Measurements from ENCODE around the gene ABL1. TPM values are rescaled to one million over a fixed set of nuclear protein-coding genes. Genes with fewer than 3 reads are reported as not detected.

ABL1 gene
- total RNA-seq, 1 donor from 2014 or later, result 113 TPM

DNA sequence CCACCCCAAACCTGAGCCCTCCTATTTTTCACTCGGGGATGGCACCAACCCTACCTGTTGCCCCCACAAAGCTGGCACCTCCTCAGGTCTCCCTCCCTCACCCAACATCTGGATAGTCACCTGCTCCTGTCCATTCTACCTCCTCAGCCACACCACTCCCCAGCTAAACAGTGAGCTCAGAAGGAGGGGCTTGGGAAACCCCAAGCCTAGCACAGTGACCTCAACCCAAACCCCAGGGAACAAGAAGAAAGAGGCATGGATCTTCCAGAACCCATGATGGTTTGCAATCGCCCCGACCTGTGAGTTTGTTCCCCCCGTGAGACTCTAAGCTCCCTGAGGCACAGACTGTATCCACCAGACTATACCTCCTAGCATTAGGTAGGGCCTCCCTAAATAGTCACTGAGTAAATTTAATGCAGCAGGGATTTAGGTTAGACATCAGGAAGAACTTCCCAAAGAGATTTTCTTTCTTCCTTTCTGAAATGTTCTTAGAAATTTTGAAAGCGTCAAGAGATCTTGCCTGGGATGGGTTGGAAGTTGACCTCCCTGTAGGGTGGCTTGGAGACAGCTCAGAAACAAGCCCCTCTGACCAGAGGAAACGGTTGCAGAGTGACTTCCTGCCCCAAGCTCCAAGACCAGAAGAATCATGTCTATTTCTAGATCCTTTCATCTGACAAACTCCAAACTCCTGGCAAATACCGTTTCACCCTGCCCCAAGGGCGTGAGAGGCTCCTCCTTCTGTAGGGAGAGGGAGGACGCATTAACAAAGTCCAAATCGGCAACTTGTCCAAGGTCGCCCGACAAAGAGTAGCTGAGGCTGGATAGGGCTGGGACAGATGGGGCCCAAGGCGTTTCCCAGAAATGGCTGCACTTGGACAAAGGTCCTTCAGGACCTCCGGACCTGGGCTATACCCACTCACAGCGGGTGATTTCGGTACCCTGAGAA is 99.9 kb downstream of the ABL1 start:
- Mint-ChIP-seq H3K27me3 (ENCODE audit: low read depth, unreplicated experiment) (peaks cover 38% of the 10 kb centered on the region), H3K4me3 (ENCODE audit: unreplicated experiment) (no peak overlapping the region), H3K9me3 (ENCODE audit: unreplicated experiment) (no peaks in the 10 kb centered on the region), H3K36me3 (ENCODE audit: low read depth, unreplicated experiment) (no peaks in the 10 kb centered on the region), H3K4me1 (ENCODE audit: low read depth, unreplicated experiment) (peaks cover 7% of the 10 kb centered on the region), H3K27ac (ENCODE audit: unreplicated experiment) (no peak overlapping the region)
- DNase-seq (ENCODE audit: low read depth), result no peak
- no peak overlapping the region for H3K9ac ChIP-seq (ENCODE audit: low read length)
- no peak overlapping the region for H3K4me2 ChIP-seq (ENCODE audit: low read length)
- peaks cover 45% of the 10 kb centered on the region for H3K4me1 ChIP-seq (ENCODE audit: insufficient read depth, low read length)
- no peak for FAIRE-seq
- H3K36me3 ChIP-seq (ENCODE audit: insufficient read depth, low read length), result no peaks in the 10 kb centered on the region
- H3K79me2 ChIP-seq (ENCODE audit: insufficient read depth, low read length), result no peaks in the 10 kb centered on the region
- no peaks in the 10 kb centered on the region for H3K9me3 ChIP-seq (ENCODE audit: insufficient read depth, low read depth, low read length)
- no peak overlapping the region for H3K4me3 ChIP-seq (ENCODE audit: insufficient read depth, low read depth, low read length)
- H3K27me3 ChIP-seq (ENCODE audit: insufficient read depth, low read length), result no peaks in the 10 kb centered on the region
- H2AFZ ChIP-seq (ENCODE audit: low read depth, low read length), result no peak overlapping the region
- H4K20me1 ChIP-seq (ENCODE audit: insufficient read depth, low read length), result no peaks in the 10 kb centered on the region
- TF ChIP-seq EZH2 (IDR thresholded peaks at IDR 0.05; ENCODE audit: insufficient read depth, low read length) (no peak), CTCF (IDR thresholded peaks at IDR 0.05; ENCODE audit: insufficient read depth, low read depth, low read length) (no peak)
- H3K27ac ChIP-seq (ENCODE audit: low read depth, low read length), result no peak overlapping the region

DNA sequence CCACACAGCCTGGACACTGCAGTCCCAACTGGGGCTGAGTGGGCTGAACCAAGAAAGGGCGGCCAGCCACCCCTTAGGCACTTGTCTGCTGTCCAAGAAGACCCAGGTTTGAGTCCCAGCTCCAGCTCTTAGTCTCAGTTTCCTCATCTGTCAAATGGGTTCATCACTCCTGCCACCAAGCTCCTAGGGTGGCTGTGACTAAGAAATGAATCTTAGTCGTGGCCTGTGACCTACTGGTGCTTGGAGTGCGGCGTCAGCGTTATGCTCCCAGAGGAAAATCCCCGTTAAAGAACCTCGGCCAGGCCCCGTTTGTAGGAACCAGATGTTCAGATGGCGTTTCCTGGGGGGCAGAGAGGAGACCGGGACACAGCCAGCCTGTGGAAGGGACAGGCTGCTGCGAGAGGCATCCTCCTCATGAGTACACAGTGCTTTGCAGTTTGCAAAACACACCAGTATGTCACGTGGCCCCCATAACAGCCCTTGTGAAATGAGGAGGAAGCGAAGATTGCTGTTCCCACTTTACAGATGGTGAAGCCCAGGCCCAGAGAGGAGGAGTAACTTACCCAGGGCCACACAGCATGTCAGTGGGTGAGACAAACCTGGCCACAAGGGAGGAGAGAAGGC is 100.7 kb downstream of the ABL1 start:
- Histone ChIP-seq H3K36me3 (ENCODE audit: insufficient read depth, low read length) (no peaks in the 10 kb centered on the region), H3K27me3 (ENCODE audit: insufficient read depth, low read length) (peaks cover 4% of the 10 kb centered on the region), H3K4me1 (ENCODE audit: insufficient read depth, low read length) (peaks cover 45% of the 10 kb centered on the region), H2AFZ (ENCODE audit: low read depth, low read length) (peak overlapping the region; percentile 48), H3K4me3 (ENCODE audit: insufficient read depth, low read depth, low read length) (no peak overlapping the region), H3K9ac (ENCODE audit: low read length) (peak overlapping the region; percentile 19), H4K20me1 (ENCODE audit: insufficient read depth, low read length) (peaks cover 4% of the 10 kb centered on the region), H3K27ac (ENCODE audit: low read depth, low read length) (peak overlapping the region; percentile 18), H3K4me2 (ENCODE audit: low read length) (peak overlapping the region; percentile 55), H3K9me3 (ENCODE audit: insufficient read depth, low read depth, low read length) (no peaks in the 10 kb centered on the region), H3K79me2 (ENCODE audit: insufficient read depth, low read length) (no peaks in the 10 kb centered on the region)
- no peak for TF ChIP-seq EZH2 (IDR thresholded peaks at IDR 0.05; ENCODE audit: insufficient read depth, low read length)
- TF ChIP-seq CTCF (IDR thresholded peaks at IDR 0.05; ENCODE audit: insufficient read depth, low read depth, low read length), result no peak
- Mint-ChIP-seq H3K4me1 (ENCODE audit: low read depth, unreplicated experiment) (peaks cover 7% of the 10 kb centered on the region), H3K27ac (ENCODE audit: unreplicated experiment) (no peak overlapping the region), H3K9me3 (ENCODE audit: unreplicated experiment) (no peaks in the 10 kb centered on the region), H3K4me3 (ENCODE audit: unreplicated experiment) (no peak overlapping the region), H3K36me3 (ENCODE audit: low read depth, unreplicated experiment) (no peaks in the 10 kb centered on the region), H3K27me3 (ENCODE audit: low read depth, unreplicated experiment) (peaks cover 38% of the 10 kb centered on the region)
- DNase-seq (ENCODE audit: low read depth) (no peak), FAIRE-seq (no peak)

Data from astrocyte (in vitro differentiated cells and primary cell).